ENCODE results near the gene TSPAN11.

GRCh38 chr12:31029468-31029867, 102.9 kb downstream of the TSPAN11 start:
- no peak for TF ChIP-seq CTCF (IDR thresholded peaks at IDR 0.05; ENCODE audit: poor library complexity)
- TF ChIP-seq EZH2 (IDR thresholded peaks at IDR 0.05; ENCODE audit: borderline replicate concordance) = no peak

All from hepatocyte (in vitro differentiated cells).